HG02840 (cell line): ENCODE data around the gene KLHL29.

ENCODE experiments used
- ATAC-seq: cut with Tn5 transposase; IDR thresholded peaks from one replicate; pipeline ENCODE4 v1.9.1; 2021; ENCODE audit warnings: mild to moderate bottlenecking, moderate library complexity, moderate number of reproducible peaks; ENCODE audit not compliant: unreplicated experiment, low FRiP score

The KLHL29 gene

DNA sequence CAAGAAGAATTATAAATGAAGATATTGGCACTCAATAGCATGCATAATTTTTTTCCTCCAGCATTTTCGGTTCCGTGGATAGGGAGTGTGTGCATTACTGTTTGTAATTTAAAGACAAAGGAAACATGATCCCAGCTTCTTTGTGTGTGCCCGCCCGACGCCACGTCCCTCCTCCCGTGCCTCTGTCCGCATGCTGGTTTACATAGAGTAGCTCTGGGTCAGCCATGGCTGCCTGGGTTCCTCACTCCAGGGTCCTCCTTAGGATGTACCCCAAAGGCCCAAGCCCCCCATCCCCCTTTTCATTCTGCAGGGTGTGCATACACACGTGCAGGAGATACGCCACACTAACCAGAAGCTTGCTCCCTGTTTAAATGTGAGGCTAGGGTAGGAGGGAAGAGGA is 214.7 kb downstream of the KLHL29 start:
- ATAC-seq, result no peak

DNA sequence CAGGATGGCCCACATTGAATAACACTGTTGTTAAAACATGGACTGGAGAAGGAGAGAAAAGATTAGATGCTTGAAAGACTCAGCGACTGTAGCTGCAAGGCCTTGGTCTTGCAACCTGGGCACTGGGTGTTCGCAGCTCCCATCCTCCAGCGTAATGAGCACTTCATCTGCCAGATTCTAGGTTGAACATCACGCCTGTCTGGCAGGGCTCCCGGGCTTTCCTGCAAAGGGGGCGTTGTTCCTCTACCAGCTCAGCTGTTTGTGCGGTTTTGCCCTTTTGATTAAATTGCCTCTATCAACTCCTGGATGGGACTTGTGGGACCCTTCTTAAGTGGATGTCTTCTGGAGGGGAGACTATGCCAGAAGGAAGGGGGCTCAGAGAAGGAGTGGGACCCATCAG is 215.4 kb downstream of the KLHL29 start:
- no peak for ATAC-seq

DNA sequence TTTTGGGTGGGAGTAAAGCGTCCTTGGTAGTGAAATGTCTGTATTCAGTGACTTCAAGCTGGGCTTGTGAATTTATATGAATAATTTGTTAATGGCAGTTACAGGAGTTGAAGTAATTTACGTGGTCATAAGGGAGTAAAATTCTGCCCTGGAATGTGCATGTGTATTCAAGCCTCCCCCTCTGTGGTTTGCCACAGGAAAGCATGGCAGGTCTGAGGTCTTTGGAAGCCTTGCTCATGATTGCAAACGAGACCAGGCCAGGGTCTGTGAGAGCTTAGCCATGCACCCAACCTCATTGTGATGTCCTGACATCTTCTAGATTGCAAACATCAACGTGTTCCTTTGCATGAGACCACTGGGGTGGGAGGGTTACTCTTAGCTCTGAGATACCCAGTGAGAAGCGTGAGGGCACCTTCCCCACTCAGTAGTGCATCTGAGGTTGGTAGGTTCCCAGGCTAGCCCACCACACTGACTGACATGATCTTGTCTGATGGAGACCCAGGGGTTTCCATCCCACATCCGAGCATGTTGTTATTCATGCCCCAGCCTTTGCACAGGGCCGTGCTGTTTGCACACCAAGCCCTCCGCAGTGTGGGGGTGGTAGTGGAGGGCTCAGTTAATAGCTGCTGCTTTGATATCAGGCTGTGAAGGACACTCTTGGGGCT is 216.5 kb downstream of the KLHL29 start:
- no peak for ATAC-seq

DNA sequence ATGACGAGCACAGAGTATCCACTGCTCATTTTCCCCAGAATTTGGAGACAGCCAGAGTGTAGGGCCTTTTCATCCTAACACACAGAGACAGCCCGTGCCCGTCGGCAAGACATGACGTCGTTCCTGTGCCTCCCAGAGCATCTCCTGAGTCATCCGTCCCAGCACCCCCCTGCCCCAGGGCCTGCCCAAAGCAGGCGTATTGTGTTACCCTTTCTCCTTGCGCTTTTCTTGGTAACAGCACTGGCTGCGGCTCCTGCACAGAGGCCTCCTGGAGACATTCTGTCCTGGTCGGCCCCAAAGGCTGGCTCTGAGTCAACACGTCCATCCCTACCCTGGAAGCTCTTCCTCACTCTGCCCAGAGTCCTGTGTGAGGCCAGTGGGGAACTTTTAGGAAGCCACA is 217.1 kb downstream of the KLHL29 start:
- ATAC-seq, result no peak

DNA sequence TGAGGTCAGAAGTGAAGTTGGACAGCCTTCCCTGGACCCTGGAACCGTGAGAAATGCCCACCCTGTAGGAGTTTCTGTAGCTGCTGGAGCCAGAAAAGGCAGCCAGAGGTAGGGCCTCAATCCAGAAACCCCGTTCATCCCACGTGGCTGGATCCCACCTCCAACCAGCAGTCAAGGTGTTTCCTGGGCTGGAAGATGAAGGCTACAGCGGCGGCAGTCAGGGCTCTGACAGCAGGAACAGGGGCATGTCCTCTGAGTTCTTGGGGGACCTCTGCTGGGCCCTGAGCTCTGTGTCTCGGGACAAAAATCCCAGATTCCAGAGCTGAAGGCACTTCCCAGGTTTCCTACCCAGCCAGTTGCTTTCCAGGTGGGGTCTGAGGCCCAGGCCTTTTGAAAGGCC is 218.2 kb downstream of the KLHL29 start:
- no peak for ATAC-seq

DNA sequence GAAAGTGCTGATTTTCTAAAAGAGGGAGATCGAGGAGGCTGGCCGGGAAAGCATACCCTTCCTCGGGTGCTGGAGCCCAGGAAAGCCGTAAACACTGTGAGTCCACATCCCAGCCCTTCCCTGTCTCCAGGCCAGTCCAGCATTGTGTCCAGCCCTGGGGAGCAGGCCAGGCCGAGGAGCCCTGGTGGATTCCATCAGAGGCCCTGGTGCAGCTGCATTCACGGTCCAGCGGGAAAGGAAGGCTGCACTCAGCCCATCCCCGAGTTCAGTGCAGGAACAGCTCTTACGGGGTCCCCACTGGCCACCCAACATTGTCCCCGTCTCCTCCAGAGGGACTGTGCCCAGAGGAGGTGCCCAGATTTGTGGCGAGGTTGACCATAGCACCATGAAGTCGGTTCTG is 218.6 kb downstream of the KLHL29 start:
- no peak for ATAC-seq

DNA sequence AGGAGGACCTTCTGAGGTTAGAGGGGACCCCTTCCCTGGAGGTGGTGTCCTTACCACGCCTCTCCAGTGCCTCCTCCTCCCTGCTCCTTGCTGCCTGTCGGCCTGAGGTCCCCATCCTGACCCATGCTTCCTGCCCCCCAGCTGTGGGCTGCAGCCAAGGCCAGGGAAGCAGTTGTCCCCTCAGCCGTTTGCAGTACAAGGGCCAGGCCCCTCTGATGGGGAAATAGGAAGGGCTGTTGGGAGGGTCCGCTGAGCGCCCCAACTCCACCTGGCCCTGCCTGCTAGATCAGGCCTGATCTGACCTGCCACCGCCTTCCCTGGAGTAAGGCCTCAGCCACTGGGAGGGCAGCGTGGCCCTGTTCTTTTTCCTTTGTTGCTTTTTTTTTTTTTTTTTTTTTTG is 219.8 kb downstream of the KLHL29 start:
- ATAC-seq, result no peak

DNA sequence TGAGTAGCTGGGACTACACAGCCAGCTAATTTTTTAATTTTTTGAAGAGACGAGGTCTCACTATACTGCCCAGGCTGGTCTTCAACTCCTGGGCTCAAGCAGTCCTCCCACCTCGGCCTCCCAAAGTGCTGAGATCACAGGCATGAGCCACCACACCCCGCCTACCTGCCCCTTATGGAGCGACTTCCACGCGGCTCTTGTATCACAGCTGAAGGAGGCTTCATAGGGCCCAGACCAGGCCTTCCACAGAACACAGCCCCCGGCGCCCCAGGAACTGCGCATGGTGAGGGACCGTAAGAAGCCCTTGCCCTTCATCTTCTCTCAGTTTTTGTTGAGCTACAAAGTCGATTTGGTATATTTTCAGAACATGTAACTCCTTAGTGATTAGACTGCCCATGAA is 220.3 kb downstream of the KLHL29 start:
- ATAC-seq, result no peak

DNA sequence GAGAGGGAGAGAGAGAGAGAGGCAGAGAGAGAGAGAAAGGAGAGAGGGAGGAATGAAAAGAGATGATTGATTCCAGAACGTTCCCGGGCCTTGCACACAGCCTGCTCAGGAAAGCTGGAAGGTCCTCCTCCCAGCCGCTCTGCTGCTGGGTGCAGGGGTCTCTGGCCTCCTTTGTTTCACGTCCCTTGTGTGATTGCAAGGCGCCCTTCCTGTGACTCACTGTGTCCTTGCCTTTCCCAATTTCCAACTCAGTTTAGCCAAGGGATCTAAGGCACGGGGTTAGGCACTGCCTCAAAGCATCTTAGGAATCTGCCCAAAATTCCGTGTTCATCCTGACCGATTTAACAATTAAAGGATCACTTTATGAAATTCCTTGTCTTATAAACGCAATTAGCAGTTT is 221.2 kb downstream of the KLHL29 start:
- no peak for ATAC-seq

DNA sequence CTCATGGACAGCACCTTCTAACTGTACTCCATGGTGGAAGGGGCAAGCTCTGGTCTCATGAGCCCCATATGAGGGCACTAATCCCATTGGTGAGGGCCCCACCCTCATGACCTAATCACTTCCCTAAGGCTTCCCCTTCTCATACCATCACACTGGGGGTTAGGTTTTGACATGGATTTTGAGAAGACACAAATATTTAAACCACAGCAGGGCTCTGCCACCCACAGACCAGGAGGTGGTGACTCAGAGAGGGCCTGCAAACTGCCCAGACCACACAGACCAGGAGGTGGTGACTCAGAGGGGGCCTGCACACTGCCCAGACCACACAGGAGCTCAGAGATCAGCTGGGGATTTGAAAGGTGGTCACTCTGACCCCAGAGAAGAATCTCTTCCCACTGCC is 222.0 kb downstream of the KLHL29 start:
- ATAC-seq, result no peak

DNA sequence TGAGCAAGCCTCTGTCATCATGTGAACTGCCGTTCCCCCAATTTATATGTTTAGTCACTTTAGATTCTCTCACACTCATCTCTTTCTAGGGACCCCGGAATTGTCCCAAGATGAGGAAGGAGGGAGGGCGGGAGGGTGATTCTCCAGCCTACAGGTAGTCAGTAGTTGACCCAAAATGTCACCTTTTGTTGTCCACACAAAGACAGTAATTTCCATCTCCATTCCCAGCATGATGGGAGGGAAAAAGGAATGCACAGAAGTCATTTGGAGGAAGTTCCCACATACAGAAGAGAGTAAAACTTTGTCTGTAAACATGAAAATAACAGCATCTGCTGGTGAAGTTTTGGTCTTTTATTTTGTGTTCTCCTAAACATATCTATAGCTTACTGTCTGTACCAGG is 222.9 kb downstream of the KLHL29 start:
- no peak for ATAC-seq

DNA sequence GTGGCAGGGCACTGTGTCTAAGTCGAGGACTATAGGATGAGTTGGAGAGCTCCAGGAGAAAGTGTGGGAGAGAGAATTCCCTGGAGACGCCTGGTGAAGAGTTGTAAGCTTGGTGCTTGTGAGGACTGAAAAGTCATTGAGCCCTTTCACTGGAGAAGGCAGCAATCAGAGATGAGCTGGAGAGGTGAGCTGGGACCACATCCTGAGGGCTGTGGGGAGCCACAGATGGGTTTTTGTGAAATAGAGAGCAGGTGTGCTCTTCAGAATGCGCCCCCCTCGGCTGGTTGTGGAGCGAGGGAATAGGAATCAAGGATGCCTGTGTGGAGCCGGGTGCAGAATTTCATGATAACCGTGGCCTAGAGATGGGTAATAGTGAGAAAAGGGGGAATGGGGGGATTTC is 224.3 kb downstream of the KLHL29 start:
- ATAC-seq, result no peak

DNA sequence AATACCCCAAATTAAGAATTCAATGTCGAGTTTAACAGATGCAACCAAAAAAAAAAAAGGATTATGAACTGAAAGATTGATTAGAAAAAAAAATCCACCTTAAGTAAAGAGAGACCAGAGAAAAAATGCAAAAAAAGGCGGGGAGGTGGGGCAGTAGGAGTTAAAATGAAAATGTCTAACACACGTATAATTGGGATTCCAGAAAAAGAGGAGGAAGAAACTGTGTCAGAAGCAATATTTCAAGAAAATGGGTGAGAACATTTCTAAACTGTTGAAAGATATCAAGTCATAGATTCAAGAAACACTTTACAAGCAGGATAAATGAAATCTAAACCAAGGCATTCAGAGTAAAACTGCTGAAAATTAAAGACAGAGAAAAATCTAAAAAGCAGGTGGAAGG is 226.9 kb downstream of the KLHL29 start:
- ATAC-seq, result no peak

DNA sequence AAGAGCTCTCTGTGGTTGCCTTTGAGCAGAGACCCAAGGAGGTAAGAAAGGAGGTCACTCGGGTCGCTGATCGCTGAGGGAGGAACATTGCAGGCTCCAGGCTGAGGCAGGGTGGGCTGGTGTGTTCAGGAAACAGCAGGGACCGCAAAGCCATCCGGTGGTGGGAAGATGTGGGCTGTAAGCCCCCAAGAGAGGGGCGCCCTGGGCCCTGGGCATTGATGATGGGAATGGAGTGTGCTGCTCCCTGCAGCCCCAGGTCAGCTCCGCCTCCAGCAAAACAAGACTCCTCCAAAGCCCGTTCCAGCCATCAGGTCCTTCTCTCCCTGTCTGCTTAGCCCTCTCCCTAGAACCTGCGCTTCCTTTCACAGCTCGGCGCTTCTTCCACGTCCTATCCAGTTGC is 229.7 kb downstream of the KLHL29 start:
- no peak for ATAC-seq

DNA sequence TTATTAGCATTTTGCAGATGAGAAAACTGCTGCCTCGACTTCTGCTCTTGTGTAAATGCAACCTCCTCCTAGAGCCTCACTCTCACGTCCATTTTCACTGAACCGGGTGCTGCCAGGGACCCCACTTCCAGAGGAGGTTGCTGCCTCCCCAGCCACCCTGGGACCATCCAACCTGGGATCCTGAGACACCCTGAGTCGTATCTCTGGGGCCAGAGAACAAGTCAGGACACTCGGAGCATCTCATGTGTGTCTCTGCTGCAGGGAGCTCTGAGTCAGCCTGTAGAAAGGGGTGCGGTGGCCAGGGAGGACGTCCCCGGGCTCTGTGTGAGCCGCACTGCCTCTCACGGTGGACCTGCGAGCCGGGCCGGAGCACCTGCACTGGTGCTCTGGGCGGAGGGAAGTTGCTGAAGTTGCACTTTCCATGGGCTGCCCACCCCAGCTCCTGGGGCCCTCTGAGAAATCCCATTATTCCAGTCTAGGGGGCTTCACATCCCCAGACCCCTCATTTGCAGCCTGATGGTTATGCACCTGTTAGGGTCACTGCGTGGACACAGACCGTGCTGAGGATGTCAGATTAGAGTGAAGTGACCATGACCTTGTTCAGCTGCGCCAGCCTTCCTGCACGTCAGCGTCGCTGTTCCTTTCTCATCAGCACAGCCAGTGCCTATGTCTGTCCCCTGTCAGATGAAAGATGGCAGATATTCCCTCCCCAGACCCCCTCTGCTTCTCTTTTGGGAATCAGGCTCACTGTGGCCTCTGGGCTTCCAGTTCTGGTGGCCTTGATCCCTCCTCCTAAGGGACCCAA is 230.4 kb downstream of the KLHL29 start:
- no peak for ATAC-seq

DNA sequence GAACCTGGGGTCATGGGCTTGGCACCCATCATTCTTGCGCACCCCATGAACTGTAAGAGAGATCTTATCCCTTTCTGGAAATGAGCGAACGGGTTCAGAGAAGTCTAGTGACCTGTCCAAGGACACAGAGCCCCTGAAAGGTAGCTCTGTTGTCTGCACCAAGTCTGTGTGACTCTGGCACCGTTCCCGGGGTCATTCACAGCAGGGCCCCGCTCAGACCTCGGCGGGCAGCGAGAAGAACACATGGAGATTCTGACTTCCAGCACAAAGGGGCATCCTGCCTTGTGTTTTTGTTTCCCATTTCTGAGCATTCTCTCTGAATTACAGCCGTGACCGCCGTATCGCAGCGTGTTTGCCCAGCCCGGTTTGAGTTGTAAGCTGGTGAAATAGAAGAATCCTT is 231.7 kb downstream of the KLHL29 start:
- ATAC-seq, result no peak

DNA sequence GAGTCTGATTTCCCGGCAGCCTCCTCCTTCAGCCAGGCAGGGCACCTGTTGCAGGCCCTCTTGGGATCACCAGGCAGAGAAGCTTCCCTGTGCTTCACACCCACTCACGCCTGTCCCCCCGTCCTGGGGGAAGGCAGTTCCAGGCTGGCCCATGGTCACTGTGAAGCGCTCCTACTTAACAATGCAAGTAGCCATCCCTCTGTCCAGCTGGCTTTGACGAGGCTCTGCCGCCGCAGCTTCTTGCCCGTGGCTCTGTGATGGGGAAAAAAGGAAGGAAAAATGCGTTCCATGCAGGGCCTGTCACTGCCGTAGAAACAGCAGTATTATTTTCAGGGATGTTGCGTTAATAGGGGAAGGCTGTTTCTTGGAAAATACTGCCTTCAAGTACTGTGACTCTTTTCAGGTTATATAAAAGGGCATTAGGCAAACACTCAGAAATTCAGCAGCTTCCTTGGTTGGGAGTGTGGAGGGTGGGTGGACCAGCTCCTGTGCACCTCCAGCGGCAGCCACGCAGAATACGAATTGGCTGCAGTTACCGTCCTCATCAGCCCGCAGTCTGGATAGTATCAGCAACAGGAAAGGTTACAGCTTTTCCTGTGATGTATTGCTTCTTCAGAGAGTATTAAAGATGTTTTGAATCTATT is 232.3 kb downstream of the KLHL29 start:
- ATAC-seq, result no peak

DNA sequence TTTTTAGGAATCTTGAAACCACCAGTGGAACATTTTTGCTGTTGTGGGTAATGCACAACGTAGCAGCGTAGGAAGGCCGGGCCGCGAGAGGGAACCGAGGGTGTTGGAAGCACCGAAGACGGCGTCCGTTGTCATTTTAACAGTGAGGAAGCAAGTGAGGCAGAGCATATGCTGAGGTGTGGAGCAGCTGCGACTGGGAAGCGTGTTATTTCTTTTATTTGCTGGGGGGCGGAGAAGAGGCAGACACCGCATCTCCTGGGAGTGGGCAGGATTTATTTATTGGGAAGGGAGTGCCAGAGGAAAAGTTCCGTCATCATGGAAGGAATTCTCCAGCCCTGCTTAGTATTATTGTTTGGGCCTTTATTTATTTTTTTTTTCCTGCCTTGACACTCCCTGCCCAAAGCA is 232.8 kb downstream of the KLHL29 start:
- no peak for ATAC-seq

DNA sequence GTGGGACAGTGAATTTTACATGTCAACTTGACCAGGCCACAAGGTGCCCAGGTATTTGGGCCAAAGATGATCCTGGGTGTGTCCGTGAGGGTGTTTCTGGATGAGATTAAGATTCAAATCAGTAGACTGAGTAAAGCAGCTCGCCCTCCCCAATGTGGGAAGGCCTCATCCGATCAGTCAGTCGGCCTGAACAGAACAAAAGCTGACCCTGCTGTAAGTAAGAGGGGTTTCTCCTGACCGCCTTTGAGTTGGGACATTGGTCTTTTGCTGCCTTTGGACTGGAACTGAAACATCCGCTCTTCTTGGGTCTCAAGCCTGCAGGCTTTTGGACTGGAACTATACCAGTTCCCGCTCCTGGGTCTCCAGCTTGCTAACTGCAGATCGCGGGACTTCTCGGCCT is 233.3 kb downstream of the KLHL29 start:
- ATAC-seq, result no peak

DNA sequence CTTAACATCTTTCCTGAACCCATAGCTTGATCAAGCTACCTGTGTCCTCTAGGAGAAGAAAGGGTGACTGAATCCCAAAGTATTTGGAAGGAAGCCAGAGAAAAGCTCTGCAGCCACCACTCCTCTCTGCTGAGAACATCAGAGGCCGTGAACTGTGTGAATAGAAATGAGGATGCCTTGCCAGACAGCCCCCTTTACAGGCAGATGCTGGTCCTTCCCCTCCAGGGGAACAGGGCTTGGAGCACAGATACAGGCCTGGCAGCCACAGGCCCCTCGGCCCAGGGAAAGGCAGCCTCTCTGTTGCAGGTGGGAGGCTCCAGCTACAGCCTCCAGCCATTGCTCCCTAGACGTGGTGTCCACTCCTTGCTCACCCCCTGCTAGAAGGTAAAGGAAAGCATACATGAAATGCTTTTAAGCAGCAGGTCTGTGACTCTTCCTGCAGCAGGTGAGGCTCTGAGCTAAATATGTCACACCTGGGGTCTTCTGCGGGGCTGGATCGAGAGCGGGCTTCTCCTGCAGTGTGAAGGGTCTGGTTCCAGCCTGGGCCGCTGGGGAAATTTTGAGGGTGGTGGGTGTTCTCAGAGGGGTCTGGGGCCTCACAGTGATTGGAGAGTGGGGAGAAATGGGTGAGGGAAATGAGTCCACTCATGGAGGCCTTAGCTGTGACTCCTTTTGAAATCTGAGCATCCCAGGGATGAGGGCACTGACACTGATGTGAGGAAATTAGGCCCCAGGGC is 234.0 kb downstream of the KLHL29 start:
- ATAC-seq, result no peak

DNA sequence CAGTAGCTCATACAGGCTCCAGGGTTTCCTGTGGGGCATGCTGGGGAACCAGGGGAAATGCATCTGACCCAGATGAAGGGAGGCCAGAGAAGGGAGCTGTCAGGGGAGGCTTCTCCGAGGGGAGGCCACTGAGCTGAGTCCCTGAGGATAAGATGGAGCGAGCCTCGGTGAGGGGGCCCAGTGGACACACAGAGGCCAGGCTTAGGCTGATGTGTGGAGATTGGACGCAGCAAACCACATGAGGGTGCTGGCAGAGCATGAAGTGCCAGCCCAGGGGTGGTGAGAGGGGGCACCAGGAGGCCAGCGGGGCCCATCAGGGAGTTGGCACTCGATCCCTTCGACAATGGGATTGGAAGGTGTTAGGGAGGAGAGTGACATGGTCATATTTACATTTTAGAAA is 235.0 kb downstream of the KLHL29 start:
- ATAC-seq, result no peak
